OCI-LY7 (cell line): ENCODE results near the gene S100A8. TPM values are rescaled to one million over a fixed set of nuclear protein-coding genes. Genes with fewer than 3 reads are reported as not detected.

Experiments used
- BruUV-seq: library from RNA; stranded (reverse); fragments of 400-500 nt; replicated peaks from 2 replicates; lab custom pipeline; 2021; lab: Mats Ljungman, UMichigan
- CTCF ChIA-PET: fragments of 300-600 bp; sonication (Branson Sonifier 250); formaldehyde crosslinking; loops from one replicate; lab custom pipeline; 2022; ENCODE audit warnings: antibody characterized with exemption; ENCODE audit not compliant: unreplicated experiment; lab: Charles Lee
- POLR2A ChIA-PET: fragments of 300-600 bp; sonication (Branson Sonifier 250); formaldehyde crosslinking; loops from one replicate; lab custom pipeline; 2022; ENCODE audit warnings: antibody characterized with exemption; lab: Charles Lee
- DNase-seq: peaks from one replicate; pipeline ENCODE4 v3.0.0-alpha.2; 2015; ENCODE audit warnings: low spot score
- H2AFZ ChIP-seq: fragments of 200-600 bp; sonication (generic), shearing (Covaris generic); 2 replicates; pipeline ENCODE4 v1.6.1; 2014; ENCODE audit warnings: mild to moderate bottlenecking, antibody characterized with exemption, low read length, moderate library complexity
- H3K27ac ChIP-seq: fragments of 200-600 bp; sonication (generic); 2 replicates; pipeline ENCODE4 v1.5.1; 2014; ENCODE audit warnings: mixed run types, low read depth, mild to moderate bottlenecking, moderate library complexity, low read length, inconsistent platforms; ENCODE audit not compliant: poor library complexity, severe bottlenecking
- H3K36me3 ChIP-seq: fragments of 200-600 bp; sonication (generic); 2 replicates; pipeline ENCODE4 v1.6.1; 2014; ENCODE audit warnings: mild to moderate bottlenecking, antibody characterized with exemption, low read length, moderate library complexity, mixed read lengths; ENCODE audit not compliant: insufficient read depth
- H3K4me1 ChIP-seq: fragments of 200-600 bp; sonication (generic); 2 replicates; pipeline ENCODE4 v1.5.1; 2014; ENCODE audit warnings: mild to moderate bottlenecking, low read length; ENCODE audit not compliant: insufficient read depth, poor library complexity, severe bottlenecking
- H3K4me2 ChIP-seq: fragments of 200-600 bp; sonication (generic); 2 replicates; pipeline ENCODE4 v1.6.1; 2014; ENCODE audit warnings: mild to moderate bottlenecking, low read length
- H3K4me3 ChIP-seq: fragments of 200-600 bp; sonication (generic); 2 replicates; pipeline ENCODE4 v1.5.1; 2014; ENCODE audit warnings: mild to moderate bottlenecking, low read depth, low read length; ENCODE audit not compliant: poor library complexity, severe bottlenecking
- H3K79me2 ChIP-seq: fragments of 200-600 bp; sonication (generic); 2 replicates; pipeline ENCODE4 v1.6.1; 2016; ENCODE audit warnings: low read depth, mild to moderate bottlenecking, low read length, moderate library complexity, mixed read lengths; ENCODE audit not compliant: insufficient read depth
- H3K9me2 ChIP-seq: fragments of 200-600 bp; sonication (generic); 2 replicates; pipeline ENCODE4 v1.6.1; 2016; ENCODE audit warnings: mild to moderate bottlenecking, low read length, mixed read lengths; ENCODE audit not compliant: insufficient read depth
- H3K9me3 ChIP-seq: fragments of 200-600 bp; sonication (generic); 2 replicates; pipeline ENCODE4 v1.6.1; 2014; ENCODE audit warnings: mild to moderate bottlenecking, mixed run types, low read length, mixed read lengths
- H4K20me1 ChIP-seq: fragments of 200-600 bp; sonication (generic); 2 replicates; pipeline ENCODE4 v1.6.1; 2014; ENCODE audit warnings: mild to moderate bottlenecking, antibody characterized with exemption, low read length, moderate library complexity, mixed read lengths; ENCODE audit not compliant: insufficient read depth
- CTCF ChIP-seq: fragments of 200-600 bp; sonication (generic); conservative IDR thresholded peaks from 2 replicates; pipeline ENCODE4 v1.5.1; 2014; ENCODE audit warnings: mild to moderate bottlenecking, antibody characterized with exemption, low read length, moderate library complexity, mixed read lengths
- EZH2phosphoT487 ChIP-seq: fragments of 200-600 bp; sonication (generic); IDR thresholded peaks from 2 replicates; pipeline ENCODE4 v1.6.1; 2018; ENCODE audit warnings: low read depth, borderline replicate concordance, mild to moderate bottlenecking, mixed run types, antibody characterized with exemption, low read length, moderate library complexity, mixed read lengths
- intact Hi-C: fragments of 100-400 bp; cut with micrococcal nuclease; formaldehyde crosslinking; loops from one replicate; pipeline ENCODE4 v1.10.0; 2022; ENCODE audit not compliant: unreplicated experiment
- total RNA-seq, 2 experiments: library from RNA; depleted of rRNA in 1 of 2; stranded (reverse); fragments of >200 nt in 1 of 2; shearing (Covaris generic) in 1 of 2; gene quantifications; 2 replicates each; pipeline ENCODE4 v1.2.3, GENCODE V29; 2014 to 2022

The S100A8 gene
- total RNA-seq, 2 experiments from 2014 or later, result not detected

DNA sequence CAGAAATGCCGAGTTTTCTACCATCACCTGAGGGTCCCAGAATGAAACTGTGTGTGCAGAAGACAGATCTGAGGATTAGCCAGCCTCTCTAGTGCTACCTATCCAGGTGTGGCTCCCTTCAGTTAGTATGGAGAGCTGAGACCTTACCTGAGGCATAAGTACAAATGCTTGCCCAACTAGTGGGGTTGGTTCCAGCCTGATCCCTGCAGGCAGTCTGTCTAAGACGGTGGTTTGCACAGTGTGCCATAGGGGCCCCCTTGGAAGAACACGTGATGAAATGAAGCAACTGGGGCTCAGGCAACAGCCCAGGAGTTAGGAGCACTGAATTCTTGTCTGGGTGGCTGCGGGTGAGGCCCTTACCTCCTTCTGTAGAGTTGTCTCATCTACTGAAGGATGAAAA, 41.1 kb upstream of the S100A8 start:
- H3K79me2 ChIP-seq, result no peaks in the 10 kb centered on the region
- POLR2A ChIA-PET, result no interaction called here
- H3K4me3 ChIP-seq, result no peak overlapping the region
- CTCF ChIA-PET, result no interaction called here
- H4K20me1 ChIP-seq, result no peaks in the 10 kb centered on the region
- H2AFZ ChIP-seq, result no peak overlapping the region
- no peak overlapping the region for H3K4me2 ChIP-seq
- no peaks in the 10 kb centered on the region for H3K4me1 ChIP-seq
- no peak overlapping the region for H3K27ac ChIP-seq
- TF ChIP-seq EZH2phosphoT487, result no peak
- TF ChIP-seq CTCF, result no peak
- H3K9me3 ChIP-seq, result no peaks in the 10 kb centered on the region
- intact Hi-C loops, result no loop called here
- no TSS peak for BruUV-seq
- no peaks in the 10 kb centered on the region for H3K9me2 ChIP-seq
- DNase-seq, result no peak
- H3K36me3 ChIP-seq, result no peaks in the 10 kb centered on the region

- TF ChIP-seq CTCF, result no peak
- no peaks in the 10 kb centered on the region for H3K9me3 ChIP-seq
- H3K36me3 ChIP-seq, result no peaks in the 10 kb centered on the region
- no peak overlapping the region for H3K4me2 ChIP-seq
- BruUV-seq, result no TSS peak
- POLR2A ChIA-PET, result no interaction called here
- H3K4me1 ChIP-seq, result no peaks in the 10 kb centered on the region
- intact Hi-C loops, result no loop called here
- CTCF ChIA-PET, result no interaction called here
- H3K4me3 ChIP-seq, result no peak overlapping the region
- H2AFZ ChIP-seq, result no peak overlapping the region
- no peaks in the 10 kb centered on the region for H4K20me1 ChIP-seq
- no peak overlapping the region for H3K27ac ChIP-seq
- no peaks in the 10 kb centered on the region for H3K79me2 ChIP-seq
- no peak for DNase-seq
- no peaks in the 10 kb centered on the region for H3K9me2 ChIP-seq
Measured at GRCh38 chr1:153431427-153431826, 40.6 kb upstream of the S100A8 start.

DNA sequence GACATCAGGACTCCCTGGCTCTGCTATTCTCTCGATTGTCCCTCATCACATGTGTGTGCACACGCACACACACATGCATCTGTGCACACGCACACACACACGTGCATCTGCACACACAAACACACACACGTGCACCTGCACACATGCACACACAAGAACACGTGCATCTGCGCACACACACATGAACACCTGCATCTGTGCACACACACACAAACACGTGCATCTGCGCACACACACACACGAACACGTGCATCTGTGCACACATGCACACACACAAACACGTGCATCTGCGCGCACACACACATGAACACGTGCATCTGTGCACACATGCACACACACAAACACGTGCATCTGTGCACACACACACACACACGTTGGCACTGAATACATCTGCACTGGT, 40.1 kb upstream of the S100A8 start:
- H3K4me2 ChIP-seq, result no peak overlapping the region
- ChIA-PET CTCF (no interaction called here), POLR2A (no interaction called here)
- BruUV-seq, result no TSS peak
- H3K79me2 ChIP-seq, result no peaks in the 10 kb centered on the region
- no peak overlapping the region for H3K4me3 ChIP-seq
- H3K36me3 ChIP-seq, result no peaks in the 10 kb centered on the region
- TF ChIP-seq CTCF, result no peak
- TF ChIP-seq EZH2phosphoT487, result no peak
- intact Hi-C loops, result no loop called here
- no peaks in the 10 kb centered on the region for H3K4me1 ChIP-seq
- no peak for DNase-seq
- no peaks in the 10 kb centered on the region for H3K9me3 ChIP-seq
- no peak overlapping the region for H3K27ac ChIP-seq
- H3K9me2 ChIP-seq, result no peaks in the 10 kb centered on the region
- no peak overlapping the region for H2AFZ ChIP-seq
- H4K20me1 ChIP-seq, result no peaks in the 10 kb centered on the region
